Astrocyte (in vitro differentiated cells and primary cell): ENCODE measurements around the gene ACTN2. TPM values are rescaled to one million over a fixed set of nuclear protein-coding genes. Genes with fewer than 3 reads are reported as not detected.
"Not testable (repeated sequence)": the region's sequence is repeated elsewhere in the genome, so short reads cannot be mapped to it uniquely, and the experiment has no call there.

Source experiments
- DNase-seq: peaks from one replicate; pipeline ENCODE4 v3.0.0-alpha.2; 2010; ENCODE audit warnings: low read depth
- FAIRE-seq: peaks from 2 replicates; lab custom pipeline; 2011; peaks lifted over from hg19 to GRCh38; lab: Jason Lieb, UNC
- H2AFZ ChIP-seq: 2 replicates; pipeline ENCODE4 v1.6.0; 2012; ENCODE audit warnings: low read depth, low read length, inconsistent platforms
- H3K27ac ChIP-seq: 2 replicates; pipeline ENCODE4 v1.5.1; 2011; ENCODE audit warnings: low read depth, low read length, inconsistent platforms
- H3K27me3 ChIP-seq: 2 replicates; pipeline ENCODE4 v1.6.0; 2011; ENCODE audit warnings: low read length, inconsistent platforms; ENCODE audit not compliant: insufficient read depth
- H3K36me3 ChIP-seq: 2 replicates; pipeline ENCODE4 v1.5.1; 2011; ENCODE audit warnings: low read length, inconsistent platforms; ENCODE audit not compliant: insufficient read depth
- H3K4me1 ChIP-seq: 2 replicates; pipeline ENCODE4 v1.5.1; 2011; ENCODE audit warnings: low read length, inconsistent platforms; ENCODE audit not compliant: insufficient read depth
- H3K4me2 ChIP-seq: 2 replicates; pipeline ENCODE4 v1.6.0; 2012; ENCODE audit warnings: low read length, inconsistent platforms
- H3K4me3 ChIP-seq: 2 replicates; pipeline ENCODE4 v1.5.1; 2011; ENCODE audit warnings: low read depth, mild to moderate bottlenecking, low read length, inconsistent platforms; ENCODE audit not compliant: insufficient read depth
- H3K79me2 ChIP-seq: 2 replicates; pipeline ENCODE4 v1.6.0; 2012; ENCODE audit warnings: mild to moderate bottlenecking, low read length, inconsistent platforms; ENCODE audit not compliant: insufficient read depth
- H3K9ac ChIP-seq: 2 replicates; pipeline ENCODE4 v1.6.0; 2012; ENCODE audit warnings: mild to moderate bottlenecking, low read length, inconsistent platforms
- H3K9me3 ChIP-seq: 2 replicates; pipeline ENCODE4 v1.5.1; 2012; ENCODE audit warnings: low read depth, mild to moderate bottlenecking, low read length, inconsistent platforms; ENCODE audit not compliant: insufficient read depth
- H4K20me1 ChIP-seq: 2 replicates; pipeline ENCODE4 v1.6.0; 2012; ENCODE audit warnings: low read length, inconsistent platforms; ENCODE audit not compliant: insufficient read depth
- H3K27ac Mint-ChIP-seq: one replicate; pipeline ENCODE4 v1.8.0; 2021; ENCODE audit warnings: mild to moderate bottlenecking, mixed read lengths; ENCODE audit not compliant: unreplicated experiment
- H3K27me3 Mint-ChIP-seq: one replicate; pipeline ENCODE4 v1.8.0; 2021; ENCODE audit warnings: low read depth, mixed read lengths; ENCODE audit not compliant: unreplicated experiment
- H3K36me3 Mint-ChIP-seq: one replicate; pipeline ENCODE4 v1.8.0; 2021; ENCODE audit warnings: low read depth, mixed read lengths; ENCODE audit not compliant: unreplicated experiment
- H3K4me1 Mint-ChIP-seq: one replicate; pipeline ENCODE4 v1.8.0; 2021; ENCODE audit warnings: low read depth, mixed read lengths; ENCODE audit not compliant: unreplicated experiment
- H3K4me3 Mint-ChIP-seq: one replicate; pipeline ENCODE4 v1.8.0; 2021; ENCODE audit warnings: mild to moderate bottlenecking, moderate library complexity, mixed read lengths; ENCODE audit not compliant: unreplicated experiment
- H3K9me3 Mint-ChIP-seq: one replicate; pipeline ENCODE4 v1.8.0; 2021; ENCODE audit warnings: mild to moderate bottlenecking, mixed read lengths; ENCODE audit not compliant: unreplicated experiment
- CTCF ChIP-seq: IDR thresholded peaks from 2 replicates; pipeline ENCODE4 v1.5.1; 2011; ENCODE audit warnings: low read depth, mild to moderate bottlenecking, inconsistent platforms, low read length, moderate library complexity; ENCODE audit not compliant: insufficient read depth
- EZH2 ChIP-seq: IDR thresholded peaks from 2 replicates; pipeline ENCODE4 v1.6.1; 2012; ENCODE audit warnings: mild to moderate bottlenecking, low read length, inconsistent platforms; ENCODE audit not compliant: insufficient read depth
- total RNA-seq: library from RNA; stranded (reverse); gene quantifications from 2 replicates; pipeline ENCODE4 v1.2.1, GENCODE V29; 2021

Gene ACTN2
- total RNA-seq, 1 donor from 2014 or later = 0.89 TPM

- no peak for FAIRE-seq
- no peak overlapping the region for H2AFZ ChIP-seq
- no peaks in the 10 kb centered on the region for H3K79me2 ChIP-seq
- peaks cover 2% of the 10 kb centered on the region for H3K9me3 Mint-ChIP-seq
- no peak overlapping the region for H3K4me2 ChIP-seq
- no peaks in the 10 kb centered on the region for H3K9me3 ChIP-seq
- H3K27me3 ChIP-seq = no peaks in the 10 kb centered on the region
- no peaks in the 10 kb centered on the region for H3K27me3 Mint-ChIP-seq
- no peak overlapping the region for H3K27ac Mint-ChIP-seq
- H3K27ac ChIP-seq = no peak overlapping the region
- no peak for DNase-seq
- no peak overlapping the region for H3K4me3 Mint-ChIP-seq
- H3K4me3 ChIP-seq = no peak overlapping the region
- TF ChIP-seq CTCF = no peak
- no peak for TF ChIP-seq EZH2
- H4K20me1 ChIP-seq = no peaks in the 10 kb centered on the region
- H3K36me3 ChIP-seq = no peaks in the 10 kb centered on the region
- no peak overlapping the region for H3K9ac ChIP-seq
- peaks cover 2% of the 10 kb centered on the region for H3K4me1 Mint-ChIP-seq
- no peaks in the 10 kb centered on the region for H3K4me1 ChIP-seq
- no peaks in the 10 kb centered on the region for H3K36me3 Mint-ChIP-seq
Measured at GRCh38 chr1:236663934-236664333, 22.4 kb upstream of the ACTN2 start.

- not testable (repeated sequence) for H3K4me3 Mint-ChIP-seq, H3K27ac Mint-ChIP-seq, H2AFZ ChIP-seq, H3K27me3 ChIP-seq, H3K4me2 ChIP-seq, H3K27ac ChIP-seq, H3K36me3 Mint-ChIP-seq, H3K9me3 Mint-ChIP-seq, DNase-seq, H3K4me3 ChIP-seq, H3K9me3 ChIP-seq, H3K79me2 ChIP-seq, H3K4me1 ChIP-seq, H4K20me1 ChIP-seq, H3K27me3 Mint-ChIP-seq, H3K36me3 ChIP-seq, H3K4me1 Mint-ChIP-seq, FAIRE-seq, H3K9ac ChIP-seq
Measured at GRCh38 chr1:236668909-236669308, 17.4 kb upstream of the ACTN2 start.

GRCh38 chr1:236670060-236670459 lies 16.2 kb upstream of the ACTN2 start:
- Histone ChIP-seq H3K27ac (no peak overlapping the region), H3K9ac (no peak overlapping the region), H3K27me3 (no peaks in the 10 kb centered on the region), H3K4me1 (no peaks in the 10 kb centered on the region), H4K20me1 (no peaks in the 10 kb centered on the region), H3K36me3 (no peaks in the 10 kb centered on the region), H3K4me3 (no peak overlapping the region), H2AFZ (no peak overlapping the region), H3K4me2 (no peak overlapping the region), H3K79me2 (no peaks in the 10 kb centered on the region), H3K9me3 (no peaks in the 10 kb centered on the region)
- Mint-ChIP-seq H3K9me3 (peaks cover 2% of the 10 kb centered on the region), H3K27ac (no peak overlapping the region), H3K4me3 (no peak overlapping the region), H3K36me3 (no peaks in the 10 kb centered on the region), H3K4me1 (no peaks in the 10 kb centered on the region), H3K27me3 (peaks cover 11% of the 10 kb centered on the region)
- no peak for TF ChIP-seq EZH2
- no peak for TF ChIP-seq CTCF
- FAIRE-seq = no peak
- DNase-seq = no peak
